Smooth muscle cell of the brain vasculature (primary cell): ENCODE results near the gene NT5C1B.
A peak's percentile ranks its signal among the peaks of the same experiment; 100 is the strongest.

ENCODE experiments used
- DNase-seq: peaks from one replicate; pipeline ENCODE4 v3.0.0-alpha.2; 2012; ENCODE audit warnings: low read depth, low spot score

NT5C1B gene

DNA sequence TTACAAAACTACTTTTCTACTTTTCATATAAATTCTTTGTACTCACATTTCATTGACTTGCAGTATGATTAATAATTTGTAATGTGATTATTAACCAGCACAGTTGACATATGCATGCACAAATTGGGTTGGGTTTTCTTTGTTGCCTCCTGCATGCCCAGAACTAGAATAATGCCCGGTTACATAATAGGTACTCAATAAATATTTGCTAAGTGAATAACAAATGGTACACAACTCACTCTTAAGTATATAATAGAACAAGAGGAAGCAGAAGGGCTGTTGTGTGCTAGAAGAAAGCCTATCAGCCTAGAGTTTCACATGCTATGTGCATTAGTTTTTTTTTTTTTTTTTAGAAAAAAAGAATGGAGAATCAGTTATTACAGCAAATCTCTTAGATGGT lies 38.2 kb downstream of the NT5C1B start:
- no peak for DNase-seq

DNA sequence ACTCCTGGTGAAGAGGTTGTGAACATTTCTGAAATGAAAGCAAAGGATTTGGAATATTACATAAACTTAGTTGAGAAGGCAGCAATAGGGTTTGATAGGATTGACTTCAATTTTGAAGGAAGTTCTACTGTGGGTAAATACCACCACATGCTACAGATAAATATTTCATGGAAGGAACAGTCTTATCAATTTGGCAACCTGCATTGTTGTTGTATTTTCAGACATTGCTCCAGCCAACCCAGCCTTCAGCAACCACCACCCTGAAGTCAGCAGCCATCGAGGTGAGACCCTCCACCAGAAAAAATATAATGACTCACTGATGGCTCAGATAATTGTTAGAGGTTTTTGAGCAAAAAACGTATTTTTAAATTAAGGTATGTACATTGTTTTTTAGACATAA lies 38.9 kb downstream of the NT5C1B start:
- no peak for DNase-seq

DNA sequence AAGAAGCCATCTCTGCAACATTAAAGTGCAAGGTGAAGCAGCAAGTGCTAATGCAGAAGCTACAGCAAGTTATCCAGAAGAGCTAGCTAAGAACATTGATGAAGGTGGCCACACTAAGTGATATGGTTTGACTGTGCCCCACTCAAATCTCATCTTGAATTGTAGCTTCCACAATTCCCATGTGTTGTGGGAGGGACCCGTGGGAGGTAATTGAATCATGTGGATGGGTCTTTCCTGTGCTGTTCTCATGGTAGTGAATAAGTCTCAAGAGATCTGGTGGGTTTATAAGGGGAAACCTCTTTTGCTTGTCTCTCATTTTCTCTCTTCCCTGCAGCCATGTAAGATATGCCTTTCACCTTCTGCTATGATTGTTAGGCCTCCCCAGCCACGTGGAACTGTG lies 40.3 kb downstream of the NT5C1B start:
- no peak for DNase-seq

DNA sequence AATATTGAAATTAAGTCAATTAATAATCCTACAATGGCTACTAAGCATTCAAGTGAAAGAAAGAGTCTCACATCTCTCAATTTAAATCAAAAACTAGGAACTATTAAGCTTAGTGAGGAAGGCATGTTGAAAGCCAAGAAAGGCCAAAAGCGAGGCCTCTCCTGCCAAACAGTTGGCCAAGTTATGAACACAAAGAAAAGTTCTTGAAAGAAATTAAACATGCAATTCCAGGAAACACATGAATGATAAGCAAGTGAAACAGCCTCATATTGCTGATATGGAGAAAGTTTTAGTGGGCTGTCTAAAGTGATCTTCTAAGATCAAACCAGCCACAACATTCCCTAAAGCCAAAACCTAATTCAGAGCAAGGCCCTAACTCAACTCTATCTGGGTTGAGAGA lies 40.7 kb downstream of the NT5C1B start:
- no peak for DNase-seq

DNA sequence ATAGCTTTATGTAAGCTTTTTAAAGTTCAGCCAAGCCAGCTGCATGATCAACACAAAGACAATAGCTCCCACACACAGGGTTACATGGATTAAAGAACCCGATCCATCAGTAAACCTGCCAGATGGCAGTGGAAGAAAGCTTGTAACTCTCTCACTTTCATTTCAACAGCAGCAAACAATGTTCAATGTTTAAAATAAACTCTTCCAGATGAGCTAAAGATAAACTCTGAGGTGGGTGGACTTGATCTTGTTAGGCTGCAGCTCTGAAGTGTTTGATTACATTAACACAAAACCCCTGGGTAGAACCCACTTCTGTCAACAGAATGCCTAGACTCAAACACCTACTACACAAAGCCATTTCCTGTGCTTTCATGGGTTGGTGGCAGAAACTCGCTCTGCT lies 42.8 kb downstream of the NT5C1B start:
- DNase-seq, result no peak

DNA sequence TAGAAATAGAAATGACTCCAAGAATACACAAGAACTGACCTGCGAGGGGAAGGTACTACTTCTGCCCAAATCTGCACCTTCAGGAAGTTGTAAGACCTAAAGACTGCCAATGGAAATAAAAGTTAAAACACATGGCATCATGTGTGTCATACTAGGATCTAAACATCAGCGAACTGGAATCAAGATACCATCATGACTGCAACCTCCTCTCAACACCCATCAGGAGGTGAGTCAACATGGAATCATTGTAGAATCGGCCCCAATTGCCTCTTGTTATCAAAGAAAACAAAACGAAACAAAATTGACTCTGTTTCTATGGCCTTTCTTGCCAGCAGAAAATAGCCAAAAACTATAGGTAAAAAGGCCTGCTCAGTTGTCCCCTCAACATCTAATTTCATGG lies 44.0 kb downstream of the NT5C1B start:
- no peak for DNase-seq

DNA sequence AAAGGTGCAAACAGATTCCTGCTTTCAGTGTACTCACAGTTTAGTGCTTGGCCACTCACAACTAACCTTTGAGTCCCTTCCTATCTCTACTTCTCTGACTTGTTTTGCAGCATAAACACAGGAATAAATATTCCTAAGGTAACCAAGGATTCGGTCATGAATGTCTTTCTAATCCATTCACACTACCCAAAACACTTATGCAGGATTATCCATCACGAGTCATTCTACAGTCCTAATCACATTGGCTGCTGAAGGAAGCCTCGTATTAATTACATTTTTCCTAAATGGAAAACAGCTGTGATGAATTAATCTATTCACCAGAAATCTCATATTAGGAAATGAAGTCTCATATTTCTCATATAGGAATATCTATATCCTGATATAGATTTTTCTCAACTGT lies 45.2 kb downstream of the NT5C1B start:
- no peak for DNase-seq

DNA sequence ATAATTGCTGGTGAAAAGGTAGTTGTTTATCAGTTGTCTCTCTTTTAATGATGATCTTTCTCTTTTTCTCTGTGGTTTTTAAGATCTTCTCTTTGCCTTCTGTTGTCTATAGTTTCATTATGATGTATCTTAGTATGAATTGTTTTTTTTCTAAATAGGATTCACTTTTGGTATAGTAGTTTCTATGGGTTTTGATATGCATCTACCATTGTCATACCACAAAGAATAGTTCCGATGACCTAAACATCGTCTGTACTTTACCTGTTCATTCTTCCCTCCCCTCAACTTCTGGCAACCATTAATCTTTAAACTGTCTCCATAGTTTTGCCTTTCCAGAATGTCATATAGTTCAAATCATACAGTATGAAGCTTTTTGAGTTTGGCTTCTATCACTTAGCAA lies 48.5 kb downstream of the NT5C1B start:
- no peak for DNase-seq

DNA sequence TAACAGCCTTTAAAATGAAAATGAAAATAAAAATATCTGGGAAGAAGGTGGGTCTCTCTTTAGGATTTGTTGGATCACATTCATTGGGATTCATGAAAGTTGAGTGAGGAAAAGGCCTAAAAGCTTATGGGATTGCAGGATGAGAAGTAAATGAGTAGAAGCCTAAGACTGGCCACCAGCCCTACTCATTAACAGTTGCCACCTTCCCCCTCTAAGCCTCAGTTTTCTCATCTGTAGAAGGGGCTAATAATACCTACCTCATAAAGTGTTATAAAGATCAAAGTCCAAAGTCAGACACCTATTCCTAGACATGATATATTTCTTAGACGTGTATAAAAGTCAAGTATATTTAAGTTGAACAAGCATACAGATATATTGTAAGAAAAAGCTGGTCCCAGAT lies 52.7 kb downstream of the NT5C1B start:
- no peak for DNase-seq

DNA sequence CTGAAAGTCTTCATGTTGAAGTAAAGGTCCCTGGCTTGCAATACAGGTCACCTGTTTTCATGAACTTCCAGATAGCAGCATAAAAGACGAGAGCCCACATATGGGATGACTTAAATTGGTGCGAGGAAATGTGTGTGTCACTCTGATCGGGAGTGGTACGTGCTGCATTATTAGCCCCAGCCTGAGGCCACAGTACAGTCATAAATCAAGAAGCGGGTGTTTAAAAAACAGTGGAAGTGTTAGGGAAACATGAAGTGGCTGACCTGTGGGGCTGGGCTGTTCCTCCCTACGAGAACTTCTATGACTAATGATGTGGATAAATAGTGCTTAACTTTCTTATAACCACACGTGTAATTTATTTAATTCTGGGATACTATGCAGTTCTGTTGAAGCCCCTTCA lies 53.3 kb downstream of the NT5C1B start:
- no peak for DNase-seq

DNA sequence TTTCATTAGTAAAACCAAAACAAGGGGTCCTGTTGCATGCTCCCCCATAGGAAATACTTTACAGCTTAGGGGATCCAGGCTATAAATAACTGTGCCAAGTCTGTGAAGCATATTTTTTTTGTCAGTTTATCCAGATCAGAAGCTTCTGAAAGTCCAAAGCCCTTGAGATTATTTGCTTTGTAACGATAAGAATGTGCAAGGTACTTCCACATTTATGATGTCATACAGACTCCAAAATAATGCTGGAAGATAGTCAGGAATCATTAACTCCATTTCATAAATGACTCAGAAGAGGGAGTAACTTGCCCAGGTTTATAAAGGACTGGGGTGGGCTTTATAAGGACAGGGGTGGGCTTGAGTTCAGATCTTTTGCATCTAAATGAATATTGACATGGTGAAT lies 58.2 kb downstream of the NT5C1B start:
- DNase-seq, result no peak

DNA sequence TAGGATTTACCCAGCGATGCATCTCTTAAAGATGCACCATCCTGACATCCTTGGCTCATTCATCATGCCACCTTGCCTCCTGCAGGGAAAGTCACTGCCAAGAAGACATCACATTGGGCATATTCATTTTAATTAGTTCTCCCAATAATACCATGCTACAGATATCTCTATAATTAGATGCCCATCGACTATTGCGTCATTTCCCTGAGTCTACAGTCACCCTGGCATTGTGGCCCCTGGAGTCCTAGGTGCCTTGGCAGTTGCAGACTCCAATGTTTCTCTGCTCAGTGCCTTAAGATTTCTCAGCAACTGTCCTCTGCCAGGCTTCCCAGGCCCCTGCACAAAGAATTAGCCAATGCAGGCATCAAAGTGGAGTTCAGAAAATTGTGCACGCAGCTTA lies 61.5 kb downstream of the NT5C1B start:
- DNase-seq, result no peak

DNA sequence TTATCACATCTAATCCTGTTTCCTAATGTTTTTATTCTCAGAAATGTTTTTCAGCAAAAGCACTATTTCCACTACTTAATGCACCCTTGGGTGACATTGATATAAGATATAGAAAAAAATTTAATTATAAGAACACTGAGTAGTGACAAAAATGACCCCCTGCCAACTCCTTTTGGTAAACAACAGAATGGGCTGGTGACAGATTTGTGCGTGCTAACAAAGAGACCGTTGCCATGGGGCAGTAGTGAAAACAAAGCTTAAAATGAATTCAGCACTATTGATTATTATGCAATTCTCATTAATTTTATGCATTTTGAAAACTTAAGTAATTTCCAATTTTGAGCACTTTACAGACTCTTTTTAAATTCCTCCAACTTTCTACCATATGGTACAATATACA lies 62.0 kb downstream of the NT5C1B start:
- no peak for DNase-seq

DNA sequence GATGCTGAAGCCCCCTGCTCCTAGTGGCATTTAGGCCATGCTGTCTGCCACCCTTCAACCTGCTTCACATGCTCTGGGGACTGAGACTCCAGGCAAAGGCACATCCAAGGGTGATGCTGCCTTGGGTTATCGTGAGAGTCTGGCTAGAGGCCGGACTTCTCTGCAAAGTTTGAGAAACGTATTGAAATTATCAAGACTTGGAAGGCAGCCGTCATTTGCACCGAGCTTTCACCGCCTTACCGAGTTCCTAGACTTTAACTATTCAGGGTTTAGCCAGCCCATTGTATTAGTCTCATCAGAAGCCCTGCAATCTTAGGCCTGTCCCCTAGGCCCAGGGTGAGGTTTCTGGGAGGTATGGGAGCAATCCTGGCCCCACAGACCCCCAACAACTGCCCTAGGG lies 62.9 kb downstream of the NT5C1B start:
- no peak for DNase-seq

DNA sequence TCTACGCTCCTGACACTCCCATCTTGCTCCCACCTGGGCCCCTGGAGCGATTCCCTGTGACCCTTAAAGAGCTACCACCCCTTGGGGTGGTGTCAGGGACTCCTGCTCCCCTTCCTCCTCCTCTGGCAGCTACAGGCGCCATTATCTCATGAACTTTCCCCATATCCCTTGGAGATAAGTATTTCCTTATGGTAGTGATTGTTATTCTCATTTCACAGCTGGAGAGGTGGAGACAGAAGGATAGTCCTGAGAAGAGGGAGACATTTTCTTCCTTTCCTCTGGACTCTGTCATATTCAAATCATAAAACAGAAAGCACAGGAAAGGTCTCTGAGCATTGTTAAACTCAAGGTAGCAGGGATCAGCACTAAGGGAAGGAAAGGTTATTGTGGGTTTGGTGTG lies 63.5 kb downstream of the NT5C1B start:
- DNase-seq, result no peak

DNA sequence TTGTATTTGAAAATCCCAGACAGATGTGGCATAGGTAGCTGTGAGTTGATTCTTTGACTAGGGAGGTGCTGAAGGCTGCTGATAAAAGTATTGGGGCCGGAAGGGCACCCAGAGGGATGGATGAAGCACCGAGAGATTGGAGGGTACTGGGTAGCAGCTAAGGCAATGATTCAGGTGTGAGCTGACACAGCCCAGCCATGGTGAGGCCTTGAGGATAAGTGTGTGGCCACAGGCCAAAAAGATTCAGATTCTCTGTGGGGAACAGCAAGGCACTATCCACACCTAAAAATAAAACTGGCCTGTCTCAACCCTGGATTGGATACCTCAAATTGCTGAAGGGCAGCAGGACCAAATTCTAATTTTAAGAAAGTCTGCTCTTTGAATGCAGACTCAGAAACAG lies 64.1 kb downstream of the NT5C1B start:
- no peak for DNase-seq

DNA sequence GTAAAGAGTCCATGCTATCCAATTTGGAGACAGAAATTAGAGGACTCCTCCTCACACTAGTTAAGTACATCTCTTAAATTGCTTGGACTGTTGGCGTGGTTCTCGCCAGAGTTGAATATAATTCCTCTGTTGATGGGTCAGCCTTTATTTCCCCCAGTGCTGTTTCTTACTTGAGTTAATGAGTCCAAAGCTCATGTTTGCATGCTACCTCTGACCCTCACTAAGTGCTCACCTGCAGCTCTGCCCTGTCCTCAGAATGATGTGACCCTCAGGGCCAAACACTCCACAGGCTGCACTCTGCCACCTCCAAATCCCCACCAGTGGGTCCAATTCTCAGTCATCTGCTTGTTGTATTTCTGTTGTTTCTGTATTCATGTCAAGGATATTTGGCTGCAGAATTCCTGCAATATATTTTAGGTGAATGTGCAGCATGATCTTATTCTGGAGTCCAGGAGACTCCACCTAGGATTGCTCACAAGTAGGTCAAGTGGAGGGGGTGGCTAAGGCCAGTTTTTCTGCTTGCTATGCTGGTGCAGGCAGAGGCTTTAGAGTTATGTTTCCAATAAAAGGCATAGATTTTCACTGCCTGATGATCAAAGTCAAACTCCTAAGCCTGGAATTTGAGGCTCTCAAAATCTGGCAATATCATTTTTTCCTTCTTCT lies 66.8 kb downstream of the NT5C1B start:
- DNase-seq, result no peak

DNA sequence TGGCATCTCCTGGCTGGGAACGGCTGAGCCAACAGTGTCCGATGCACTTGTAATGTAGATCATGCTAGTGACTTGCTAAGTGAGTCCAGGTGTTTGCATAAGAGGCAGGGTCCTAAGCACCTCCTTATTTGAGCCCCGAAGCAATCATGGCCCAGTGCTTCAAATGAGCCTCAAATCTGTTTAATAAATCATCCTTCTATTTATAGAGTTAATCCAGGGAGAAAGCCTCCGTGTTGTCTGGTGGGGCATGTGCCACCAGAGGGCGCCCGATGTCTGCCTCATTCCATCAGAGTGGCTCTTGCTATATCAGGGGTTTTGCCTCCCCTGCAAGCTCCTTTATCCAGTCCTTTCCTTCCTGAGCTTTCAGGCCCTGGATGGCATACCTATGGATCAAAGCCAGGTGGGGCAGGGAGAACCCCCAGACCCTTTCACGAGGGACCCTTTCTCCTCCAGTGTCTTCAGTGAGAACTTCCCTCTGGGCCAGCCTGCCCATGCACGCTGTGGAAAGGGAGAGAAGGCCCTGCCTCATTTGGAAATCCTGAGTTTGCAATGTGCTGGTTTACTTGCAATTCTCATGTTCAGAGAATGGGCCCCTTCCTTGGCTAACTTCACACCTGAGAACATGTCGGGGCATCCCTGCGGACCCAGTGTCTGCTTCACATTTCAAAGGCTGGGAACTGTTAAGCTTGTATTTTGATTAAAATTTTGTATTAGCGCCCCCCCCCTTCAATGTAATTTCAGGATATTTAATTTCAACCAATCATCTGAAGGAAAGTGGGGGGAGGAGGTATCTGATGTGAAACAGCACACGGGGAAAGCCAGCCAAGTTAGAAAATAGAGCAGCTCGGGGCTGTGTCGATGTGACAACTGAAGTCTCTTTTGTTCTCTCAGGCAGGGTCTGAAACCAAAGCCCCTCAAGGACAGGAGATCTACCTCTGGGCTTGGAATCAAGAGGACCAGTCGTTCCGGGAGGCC lies 68.6 kb downstream of the NT5C1B start:
- DNase-seq, result peak; percentile 81

DNA sequence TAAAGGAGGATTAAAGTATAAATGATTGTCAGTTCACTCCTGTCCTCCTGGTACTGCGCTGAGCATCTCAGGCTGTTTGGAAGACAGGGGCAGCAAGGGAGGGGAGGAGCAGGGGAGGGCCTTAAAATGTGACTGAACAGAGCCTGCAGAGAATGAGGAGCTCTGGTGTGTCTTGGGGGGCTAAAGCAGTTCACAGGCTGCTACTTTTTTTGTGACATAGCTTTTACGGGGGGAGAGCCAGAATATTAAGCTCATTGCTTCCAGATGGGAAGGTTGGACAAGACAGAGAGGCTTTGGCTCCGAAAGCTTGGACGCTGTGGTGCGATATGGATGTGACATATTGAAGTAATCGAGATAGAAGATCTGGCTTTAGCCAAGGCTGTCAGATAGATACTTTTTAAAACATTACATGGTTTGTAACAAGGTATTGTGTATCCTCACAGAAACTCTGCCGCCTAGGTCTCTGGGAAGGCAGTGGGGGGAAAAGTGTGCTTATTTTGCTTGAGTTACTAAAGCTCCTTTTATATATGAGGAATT lies 69.4 kb downstream of the NT5C1B start:
- DNase-seq, result no peak

DNA sequence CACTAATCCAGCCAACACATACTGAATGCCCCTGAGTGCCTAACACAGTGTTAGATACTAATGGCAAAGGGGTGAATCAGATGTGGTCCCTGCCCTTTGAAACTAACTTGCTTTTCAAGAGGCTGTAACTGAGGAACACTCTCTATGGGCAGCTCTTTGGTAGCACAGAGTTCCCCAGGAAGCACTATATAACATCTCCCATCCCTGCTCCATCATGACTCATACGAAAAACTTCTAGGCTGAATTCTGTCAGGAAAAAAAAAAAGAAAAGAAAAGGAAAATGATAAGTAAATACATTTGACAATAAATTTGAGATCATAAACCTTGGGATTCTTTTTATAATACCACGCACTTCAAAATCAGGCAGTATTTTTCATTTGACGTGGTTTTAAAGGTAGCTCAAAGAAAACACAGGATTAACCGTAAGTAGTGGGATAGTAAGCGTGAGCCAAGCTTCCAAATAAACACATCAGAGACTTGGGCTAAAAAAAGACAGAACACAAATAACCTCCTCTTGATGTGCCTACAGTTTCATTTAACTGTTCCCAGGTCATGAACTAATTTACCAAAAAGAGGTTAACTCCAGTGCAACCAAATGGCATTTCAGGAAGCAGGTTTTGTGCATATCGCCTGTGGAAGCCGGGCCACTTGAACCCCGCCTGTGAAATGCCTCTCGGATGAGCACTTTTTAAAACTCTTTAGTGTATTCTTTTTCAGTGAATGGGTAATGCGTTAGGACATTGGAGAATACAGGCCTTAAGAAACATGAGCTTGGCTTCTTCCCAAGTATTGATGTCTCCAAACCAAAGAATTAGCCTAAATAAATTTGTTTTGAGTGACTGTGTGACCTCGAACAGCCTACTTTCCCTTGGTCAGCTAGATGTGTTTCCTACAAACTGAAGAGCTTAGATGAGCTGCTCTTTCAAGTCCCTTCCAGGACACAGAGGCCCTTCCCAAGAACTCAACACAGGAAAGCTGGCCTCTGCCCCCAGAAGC lies 71.0 kb downstream of the NT5C1B start:
- DNase-seq, result no peak

DNA sequence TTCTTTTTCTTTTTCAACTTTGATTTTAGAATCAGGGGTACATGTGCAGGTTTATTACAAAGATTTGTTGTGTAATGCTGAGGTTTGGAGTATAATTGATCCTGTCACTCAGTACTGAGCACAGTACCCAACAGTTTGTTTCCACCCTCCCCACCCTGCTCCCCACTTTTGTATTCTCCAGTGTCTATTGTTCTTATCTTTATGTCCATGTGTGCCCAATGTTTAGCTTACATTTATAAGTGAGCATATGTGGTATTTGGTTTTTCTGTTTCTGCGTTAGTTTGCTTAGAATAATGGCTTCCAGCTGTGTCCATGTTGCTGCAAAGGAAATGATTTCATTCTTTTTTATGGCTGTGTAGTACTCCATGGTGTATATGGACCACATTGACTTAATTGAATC lies 72.0 kb downstream of the NT5C1B start:
- DNase-seq, result no peak

DNA sequence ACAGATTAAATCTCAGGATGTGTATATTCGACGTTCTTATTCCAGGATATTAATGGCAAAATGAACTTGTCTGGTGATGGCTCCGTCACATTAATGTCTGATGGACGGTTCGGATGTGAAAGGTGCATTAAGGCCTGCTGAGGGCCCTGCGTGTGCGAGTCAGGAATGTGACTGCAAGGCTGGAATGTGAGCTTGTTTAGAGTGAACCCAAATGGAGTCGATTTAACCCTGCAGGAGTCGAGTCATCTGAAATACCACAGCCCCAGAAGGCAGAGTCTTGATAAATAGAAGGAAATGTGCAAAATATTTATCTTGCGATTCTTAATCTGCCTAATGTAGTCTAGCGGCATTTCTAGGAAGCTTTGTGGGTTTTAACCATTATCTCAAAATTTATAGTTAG lies 73.3 kb downstream of the NT5C1B start:
- DNase-seq, result no peak
